Fibroblast of skin of scalp (primary cell): Measurements from ENCODE around the gene TMEM53.
A peak's percentile ranks its signal among the peaks of the same experiment; 100 is the strongest.

ENCODE experiments used
- DNase-seq: peaks from one replicate; pipeline ENCODE4 v3.0.0-alpha.2; 2013

Gene TMEM53

DNA sequence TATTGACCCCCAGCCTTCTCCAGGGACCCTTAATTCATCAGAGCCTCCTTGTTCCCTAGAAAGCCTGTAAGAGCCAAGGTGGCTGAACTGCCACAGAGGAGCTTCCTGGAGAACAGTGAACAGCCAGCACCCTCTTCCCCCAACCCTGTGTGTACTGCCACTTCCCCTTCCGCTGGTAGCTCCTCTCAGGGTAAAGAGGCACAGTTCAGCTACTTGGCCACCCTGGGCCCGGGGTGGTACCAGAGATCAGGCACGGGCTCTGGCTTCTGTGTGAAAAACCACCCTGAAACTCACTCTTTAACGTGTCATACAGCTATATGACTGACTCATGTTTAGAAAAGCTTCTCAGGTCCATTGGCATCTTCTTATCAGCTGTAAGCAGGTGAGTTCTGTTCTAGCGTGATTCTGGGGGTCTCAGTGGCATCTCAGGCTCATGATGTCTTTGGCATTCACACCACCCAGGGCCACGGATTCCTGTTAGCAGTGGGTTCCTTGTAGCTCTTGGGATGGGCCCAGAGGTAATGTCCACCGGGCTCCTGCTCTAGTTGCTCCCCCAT lies 22.6 kb upstream of the TMEM53 start:
- DNase-seq: no peak

DNA sequence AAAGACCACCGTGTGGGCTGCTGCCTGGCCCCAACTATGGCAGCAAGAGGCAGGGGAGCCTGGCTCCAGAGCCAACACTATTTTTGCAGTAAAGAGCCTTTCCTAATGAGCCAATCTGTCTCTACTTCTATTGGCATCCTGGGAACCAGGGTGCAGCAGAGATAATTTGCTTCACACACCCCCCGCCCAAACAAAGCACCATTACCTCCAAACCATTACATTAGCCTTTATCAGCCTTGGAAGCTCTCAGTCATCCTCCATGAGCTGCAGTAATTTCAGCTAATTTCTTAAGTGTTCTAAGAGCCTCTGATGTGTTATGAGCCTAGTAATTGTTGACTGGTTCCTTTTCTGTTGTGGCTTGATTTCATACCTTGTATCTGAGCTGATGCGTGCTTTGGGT lies 21.8 kb upstream of the TMEM53 start:
- DNase-seq: no peak

DNA sequence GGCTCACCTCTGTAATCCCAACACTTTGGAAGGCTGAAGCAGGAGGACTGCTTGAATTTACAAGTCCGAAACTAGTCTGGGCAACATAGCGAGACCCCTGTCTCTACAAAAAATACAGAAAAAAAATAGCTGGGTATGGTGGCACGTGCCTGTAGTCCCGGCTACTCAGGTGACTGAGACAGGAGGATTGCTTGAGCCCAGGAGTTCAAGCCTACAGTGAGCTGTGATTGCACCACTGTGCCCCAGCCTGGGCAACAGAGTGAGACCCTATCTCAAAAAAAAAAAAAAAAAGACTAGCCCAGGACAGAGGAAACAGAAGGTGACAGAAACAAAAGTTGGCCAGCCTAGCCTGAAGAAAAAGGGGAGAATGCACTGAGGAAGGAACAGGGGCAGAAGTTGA lies 21.4 kb upstream of the TMEM53 start:
- no peak for DNase-seq

DNA sequence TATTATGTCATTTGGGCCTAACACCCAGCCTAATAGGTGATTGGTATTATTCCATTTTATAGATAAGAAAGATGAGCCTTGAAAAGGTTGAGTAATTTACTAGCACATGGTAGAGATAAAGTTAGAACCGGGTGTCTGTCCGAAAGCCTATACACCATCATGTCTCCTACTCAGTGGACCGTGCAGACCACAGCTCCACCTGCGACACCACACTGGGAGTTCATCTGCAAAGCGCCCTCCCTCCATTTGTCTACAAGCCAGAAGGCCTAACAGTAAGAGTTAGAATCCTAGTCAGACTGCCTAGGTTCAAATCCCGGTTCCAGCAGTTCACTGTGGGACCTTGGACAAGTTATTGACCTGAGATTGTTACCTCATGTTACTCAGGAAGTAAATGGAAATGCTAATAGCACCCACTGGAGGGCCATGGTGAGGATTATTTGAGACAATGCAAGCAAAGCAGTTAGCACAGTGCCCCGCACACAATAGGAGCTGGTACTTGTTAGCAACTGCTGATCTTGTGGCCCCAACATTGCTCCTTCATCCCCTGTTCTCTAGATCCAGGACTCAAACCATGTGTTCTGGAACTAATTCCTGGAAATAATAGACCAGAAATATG lies 20.7 kb upstream of the TMEM53 start:
- no peak for DNase-seq

DNA sequence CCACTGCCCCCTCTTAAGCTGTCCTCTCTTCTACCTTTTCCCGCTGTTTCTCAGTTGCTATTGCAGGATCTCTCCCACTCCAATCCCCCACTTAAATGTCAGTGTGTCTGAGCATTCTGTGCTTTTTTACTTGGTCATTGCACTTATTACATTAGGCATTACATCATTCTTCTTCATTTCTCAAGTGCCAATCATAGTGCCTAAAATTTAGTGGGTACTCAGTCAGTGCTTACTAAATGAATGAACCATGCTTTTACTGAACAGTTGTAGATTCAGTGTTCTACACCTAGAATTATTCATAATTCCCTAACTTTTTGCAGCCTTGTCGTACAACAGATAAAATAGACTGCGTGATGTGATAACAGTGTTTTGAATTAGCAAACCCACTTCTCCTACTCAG lies 19.6 kb upstream of the TMEM53 start:
- DNase-seq: no peak

DNA sequence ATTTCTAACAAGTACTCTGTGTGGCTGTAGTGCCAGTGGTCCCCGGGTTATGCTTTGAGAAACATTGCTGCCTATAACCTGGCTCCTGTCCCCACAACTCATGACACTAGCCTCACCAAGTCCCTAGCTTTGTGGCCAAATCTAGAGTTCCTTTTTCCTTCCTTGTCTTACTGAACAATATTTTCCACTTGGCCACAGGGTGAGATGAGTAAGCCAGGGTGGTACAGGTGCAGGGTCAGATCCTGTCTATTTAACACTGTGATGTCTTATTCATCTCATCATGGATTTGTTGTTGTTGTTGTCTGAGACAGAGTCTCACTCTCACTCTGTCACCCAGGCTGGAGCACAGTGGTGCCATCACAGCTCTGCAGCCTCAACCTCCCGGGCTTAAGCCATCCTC lies 18.9 kb upstream of the TMEM53 start:
- no peak for DNase-seq

DNA sequence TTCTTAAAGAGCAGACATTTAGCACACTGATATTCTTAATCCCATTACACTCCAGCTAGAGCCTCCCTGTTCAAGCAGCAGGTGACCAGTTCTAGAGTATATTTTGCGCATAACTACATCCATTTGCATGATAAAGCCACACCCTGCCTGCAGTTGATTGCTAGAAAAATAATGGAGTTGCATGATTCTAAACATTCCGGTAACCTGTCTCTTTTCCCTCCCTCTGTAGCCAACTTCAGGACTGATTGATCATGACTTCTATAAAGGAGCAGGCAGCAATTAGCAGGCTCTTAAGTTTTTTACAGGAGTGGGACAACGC lies 15.1 kb upstream of the TMEM53 start:
- no peak for DNase-seq

DNA sequence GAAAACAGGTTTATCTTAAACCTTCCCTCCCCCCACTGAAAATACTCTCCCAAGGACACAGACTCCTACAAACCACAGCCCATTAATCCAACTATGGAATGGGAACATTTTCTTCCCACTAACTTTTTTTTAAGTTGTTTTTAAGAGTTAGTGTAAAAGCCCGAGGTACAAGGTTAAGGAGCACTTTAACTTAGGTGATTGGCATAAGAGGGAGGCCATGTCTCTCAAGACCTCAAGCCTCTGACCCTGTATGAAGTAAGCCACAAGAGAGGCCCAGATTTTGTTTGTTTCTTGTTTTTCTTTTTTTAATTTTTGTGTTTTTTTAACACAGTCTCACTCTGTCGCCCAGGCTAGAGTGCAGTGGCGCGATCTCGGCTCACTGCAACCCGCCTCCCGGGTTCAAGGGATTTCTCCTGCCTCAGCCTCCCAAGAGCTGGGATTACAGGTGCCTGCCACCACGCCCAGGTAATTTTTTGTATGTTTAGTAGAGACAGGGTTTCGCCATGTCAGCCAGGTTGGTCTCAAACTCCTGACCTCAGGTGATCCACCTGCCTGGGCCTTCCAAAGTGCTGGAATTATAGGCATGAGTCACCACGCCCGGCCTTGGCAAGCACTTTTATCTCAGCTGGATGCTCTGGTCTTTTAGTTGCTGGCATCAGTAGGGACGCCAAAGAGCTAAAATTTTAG lies 14.6 kb upstream of the TMEM53 start:
- no peak for DNase-seq

DNA sequence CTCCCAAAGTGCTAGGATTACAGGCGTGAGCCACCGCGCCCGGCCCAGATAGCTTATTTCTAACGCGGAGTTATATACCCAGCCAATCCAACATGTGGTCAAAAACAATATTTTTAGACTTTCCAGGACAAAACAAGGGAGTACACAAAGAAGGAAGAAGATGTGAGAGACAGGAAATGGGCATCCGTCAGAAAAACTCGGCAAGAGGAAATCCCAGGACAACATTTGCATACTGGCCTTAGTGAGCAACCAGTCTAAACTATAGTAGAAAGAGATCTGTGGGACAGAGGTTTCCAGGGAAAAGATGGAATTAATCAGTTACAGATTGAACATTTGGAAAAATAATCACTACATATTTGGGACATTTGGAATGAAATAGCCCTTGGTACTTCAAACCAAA lies 11.6 kb upstream of the TMEM53 start:
- no peak for DNase-seq

DNA sequence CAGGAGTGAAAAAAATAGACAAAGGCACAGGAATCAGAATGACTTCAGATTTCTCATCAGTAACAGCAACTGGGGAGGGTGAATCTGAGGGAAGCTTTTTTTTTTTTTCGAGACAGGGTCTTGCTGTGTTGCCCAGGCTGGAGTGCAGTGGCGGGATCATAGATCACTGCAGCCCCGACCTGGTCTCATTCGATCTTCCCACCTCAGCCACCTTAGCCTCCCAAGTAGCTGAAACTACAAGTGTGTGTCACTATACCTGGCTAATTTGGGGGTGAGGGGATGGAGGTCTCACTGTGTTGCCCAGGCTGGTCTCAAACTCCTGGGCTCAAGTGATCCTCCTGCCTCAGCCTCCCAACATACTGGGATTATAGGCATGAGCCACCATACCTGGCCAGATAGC lies 10.9 kb upstream of the TMEM53 start:
- no peak for DNase-seq

DNA sequence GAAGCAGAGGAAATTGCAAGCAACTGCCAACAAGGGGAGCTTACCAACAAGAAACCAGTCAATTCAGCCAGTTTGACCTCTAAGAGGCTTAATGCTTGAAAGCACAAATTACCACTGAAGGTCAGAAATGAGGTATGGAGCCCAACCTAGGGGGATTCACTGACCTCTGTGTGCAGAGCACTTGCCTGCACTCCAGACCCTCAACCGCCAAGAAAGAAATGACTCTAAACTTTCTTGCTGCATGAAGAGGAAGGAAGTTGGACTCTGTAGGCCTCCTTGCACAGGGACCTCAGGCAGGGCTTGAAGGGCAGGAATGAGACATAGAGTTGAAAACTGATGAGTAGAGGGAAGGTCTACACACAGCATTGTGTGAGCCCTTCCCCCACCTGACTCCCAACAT lies 10.2 kb upstream of the TMEM53 start:
- no peak for DNase-seq

DNA sequence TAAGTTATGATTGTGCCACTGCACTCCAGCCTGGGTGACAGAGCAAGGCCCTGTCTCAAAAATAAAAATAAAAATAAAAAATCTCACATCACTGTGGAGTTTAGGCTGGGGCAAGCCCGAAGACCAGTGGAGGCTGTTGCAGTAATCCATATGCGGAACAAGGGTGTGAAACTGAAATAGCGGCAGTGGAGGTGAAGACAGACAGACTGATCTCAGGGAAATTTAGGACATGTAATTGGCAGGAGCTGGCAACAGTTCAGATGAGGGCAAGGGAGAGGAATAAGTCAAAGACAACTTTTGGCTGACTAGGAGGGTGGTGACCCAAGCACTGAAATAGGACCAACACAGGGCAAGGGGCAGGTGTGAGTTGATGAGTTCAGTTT lies 8.6 kb upstream of the TMEM53 start:
- no peak for DNase-seq

DNA sequence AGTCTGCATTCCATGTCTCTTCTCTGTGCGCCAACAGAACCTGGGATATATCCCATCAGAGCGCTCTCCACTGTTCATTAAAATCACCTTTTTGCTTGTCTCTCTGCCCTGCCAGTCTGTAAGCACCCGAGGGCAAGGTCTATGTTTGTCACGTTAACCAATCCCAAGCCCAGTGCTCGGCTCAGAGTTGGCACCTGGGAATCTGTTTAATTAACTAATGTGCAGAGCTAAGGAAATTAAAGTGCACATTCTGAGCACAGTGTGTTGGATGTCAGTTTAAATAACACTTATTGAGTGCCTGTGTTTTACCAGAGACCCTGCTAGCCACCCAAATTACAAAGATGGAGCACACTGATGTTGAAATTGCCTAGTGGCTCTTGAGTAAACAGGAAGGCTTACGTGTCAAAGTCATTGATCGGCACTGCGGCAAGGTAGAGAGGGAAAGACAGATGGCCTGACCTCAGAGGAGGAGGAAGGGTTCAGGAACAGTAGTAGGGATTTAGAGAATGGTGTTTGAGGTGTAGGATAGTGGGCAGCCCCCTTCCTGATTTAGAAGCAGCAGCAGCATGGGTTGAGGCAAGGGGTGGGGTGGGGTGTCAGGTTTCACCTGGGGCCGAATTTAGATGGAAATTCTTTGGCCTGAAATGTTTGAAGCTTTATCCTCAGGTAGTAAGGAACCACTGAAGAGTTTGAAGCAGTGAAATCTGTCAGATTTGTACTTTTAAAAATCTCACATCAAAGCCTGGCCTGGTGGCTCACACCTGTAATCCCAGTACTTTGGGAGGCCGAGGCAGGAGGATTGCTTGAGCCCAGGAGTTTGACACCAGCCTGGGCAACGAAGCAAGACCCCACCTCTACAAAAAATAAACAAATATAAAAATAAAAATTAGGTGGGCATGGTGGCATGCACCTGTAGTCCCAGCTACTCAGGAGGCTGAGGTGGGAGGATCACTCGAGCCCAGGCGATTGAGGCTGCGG lies 7.9 kb upstream of the TMEM53 start:
- no peak for DNase-seq

DNA sequence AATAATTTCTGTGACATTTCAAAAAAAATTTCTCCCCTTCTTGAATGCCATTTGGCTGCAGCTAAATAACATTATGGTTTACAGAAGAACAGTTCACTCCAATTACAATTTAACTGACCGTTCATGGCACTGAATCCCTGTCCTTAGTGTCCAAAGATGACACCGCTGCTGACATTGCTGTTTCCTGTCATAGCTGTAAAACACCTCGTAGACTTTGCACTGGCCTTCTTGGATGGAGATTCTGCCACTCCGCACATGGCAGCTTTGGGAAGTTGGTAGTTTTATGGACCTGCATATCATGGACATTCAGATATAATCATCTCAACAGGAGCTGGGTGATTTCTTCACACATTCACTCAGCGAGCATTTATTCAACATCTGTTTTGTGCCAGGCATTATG lies 5.2 kb upstream of the TMEM53 start:
- no peak for DNase-seq

DNA sequence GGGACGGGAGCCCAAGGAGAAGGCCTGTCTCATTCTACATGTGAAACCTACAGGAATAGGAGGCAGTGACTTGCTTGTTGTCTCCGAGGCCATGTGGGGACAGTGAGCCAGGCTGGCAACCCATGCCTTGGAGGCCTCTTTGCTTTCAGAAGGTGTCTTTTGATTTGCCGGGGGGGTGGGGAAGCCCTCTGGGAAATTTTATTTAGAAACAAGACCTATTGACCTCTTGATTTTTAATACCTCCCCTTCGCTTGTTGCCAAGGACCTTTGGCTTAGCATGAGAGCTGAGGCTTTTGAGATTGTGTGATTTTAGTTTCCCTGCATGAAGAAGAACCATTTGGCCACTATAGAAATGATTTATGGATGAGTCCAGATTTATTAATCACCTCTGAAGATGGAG lies 4.3 kb upstream of the TMEM53 start:
- no peak for DNase-seq

DNA sequence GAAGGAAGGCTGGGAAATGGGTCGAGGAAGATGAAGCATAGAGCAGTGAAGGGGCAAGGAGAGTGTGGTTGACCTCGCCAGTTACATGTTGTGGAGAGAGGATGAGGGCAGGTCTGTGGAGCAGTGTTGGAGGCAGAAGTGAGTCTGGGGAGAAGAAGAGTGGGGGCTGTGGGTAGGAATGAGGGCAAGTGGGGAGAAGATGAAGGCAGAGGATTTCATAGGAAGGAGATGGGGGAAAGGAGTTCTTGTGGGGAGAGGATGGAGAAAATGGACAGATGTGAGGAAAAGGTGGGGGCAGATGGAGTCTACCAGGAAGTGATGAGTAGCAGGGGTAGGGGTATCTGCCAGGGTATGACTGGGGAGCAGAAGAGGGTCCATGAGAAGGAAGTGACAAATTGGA lies 3.8 kb upstream of the TMEM53 start:
- DNase-seq: no peak

DNA sequence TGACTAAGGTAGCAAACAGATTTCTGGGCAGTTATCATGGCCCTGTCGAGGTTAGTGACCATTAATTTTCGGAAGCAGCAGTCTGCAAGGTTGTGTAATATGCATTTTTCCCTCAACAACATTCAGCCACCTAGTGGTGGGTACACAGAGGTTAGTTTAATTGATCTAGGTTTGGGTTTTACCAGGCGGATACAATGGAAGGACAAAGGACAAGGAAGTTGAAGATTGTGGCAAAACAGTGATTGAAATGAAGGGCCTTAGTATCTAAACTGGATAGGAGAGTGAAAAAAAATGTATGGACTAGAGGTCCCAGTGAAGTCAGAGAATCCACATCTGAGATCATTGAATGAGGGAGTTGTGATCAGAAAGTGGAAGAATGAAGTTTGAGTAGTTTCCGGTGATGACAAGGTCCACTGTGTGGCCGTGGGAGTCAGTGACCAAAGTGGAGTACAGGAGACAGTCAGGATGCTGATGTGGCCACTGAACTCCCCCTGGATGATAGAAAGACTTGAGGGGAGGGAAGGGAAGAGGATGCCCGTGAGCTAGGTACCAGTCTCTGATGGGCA lies 3.0 kb upstream of the TMEM53 start:
- DNase-seq: peak; percentile 34

DNA sequence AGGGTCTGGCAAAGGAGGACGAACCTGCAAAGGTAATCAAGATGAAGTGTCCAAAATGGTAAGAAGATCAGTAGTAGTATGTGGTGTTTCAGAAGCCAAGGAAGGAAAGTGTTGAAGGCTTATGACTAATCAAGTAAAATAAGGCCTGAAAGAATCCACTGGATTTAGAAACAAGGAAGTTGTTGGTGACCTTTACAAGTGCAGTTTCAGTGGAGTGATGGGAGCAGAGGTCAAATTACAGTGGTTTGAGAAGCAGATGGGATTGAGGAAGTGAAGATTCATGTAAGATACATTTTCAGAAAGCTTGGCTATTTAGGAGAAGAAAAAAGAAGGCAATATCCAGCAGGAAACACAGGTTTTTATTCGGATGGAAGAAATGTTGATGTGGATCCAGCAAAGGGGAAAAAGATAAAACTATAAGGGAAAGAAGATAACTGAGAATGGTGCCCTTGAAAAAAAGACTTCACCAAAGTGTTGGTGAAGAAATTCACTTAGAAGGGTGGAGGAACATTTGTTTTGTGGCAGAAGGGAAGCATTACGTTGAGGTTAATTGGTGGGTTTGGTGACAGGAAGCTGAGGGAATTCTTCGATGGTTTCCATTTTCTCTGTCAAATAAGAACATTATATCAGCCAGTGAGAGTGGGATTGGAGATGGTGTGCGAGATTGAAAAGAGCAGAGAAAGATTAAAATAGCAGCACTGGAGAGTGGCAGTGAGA lies 2.4 kb upstream of the TMEM53 start:
- DNase-seq: no peak

DNA sequence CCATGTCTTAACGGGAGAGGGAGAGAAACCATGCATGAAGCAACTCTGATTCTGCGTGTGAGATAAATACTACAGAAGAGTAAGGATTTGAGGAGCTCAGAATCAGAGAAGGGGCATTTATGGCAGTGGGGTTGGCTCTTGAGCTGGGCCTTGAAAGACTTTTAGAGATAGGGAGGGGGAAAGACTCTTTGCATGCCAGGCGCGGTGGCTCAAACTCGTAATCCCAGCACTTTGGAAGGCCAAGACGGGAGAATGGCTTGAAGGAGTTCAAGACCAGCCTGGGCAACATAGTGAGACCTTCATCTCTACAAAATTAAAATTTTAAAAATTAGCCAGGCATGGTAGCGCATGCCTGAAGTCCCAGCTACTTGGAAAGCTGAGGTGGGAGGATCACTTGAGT lies 905 bp upstream of the TMEM53 start:
- no peak for DNase-seq

DNA sequence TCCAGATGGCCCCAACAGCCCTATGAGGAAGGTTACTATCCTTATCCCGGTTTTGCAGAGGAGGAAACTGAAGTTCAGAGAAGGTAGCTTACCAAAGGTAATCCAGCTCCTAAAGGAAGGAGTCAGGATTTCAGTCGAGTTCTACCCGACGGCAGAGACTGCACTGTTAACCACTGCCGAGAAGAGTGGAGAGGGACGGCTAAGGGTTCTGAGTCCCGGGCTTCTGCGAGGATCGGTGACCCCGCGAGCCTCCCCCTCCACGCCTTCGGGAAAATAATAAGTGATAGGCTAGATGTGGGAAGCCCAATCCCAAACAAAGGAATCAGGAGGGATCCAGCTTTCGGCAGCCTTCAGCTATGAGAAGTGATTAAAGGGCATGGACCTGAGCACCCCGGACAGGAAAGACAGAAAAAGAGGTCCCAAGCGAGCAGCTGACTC lies 587 bp downstream of the TMEM53 start:
- DNase-seq: no peak

DNA sequence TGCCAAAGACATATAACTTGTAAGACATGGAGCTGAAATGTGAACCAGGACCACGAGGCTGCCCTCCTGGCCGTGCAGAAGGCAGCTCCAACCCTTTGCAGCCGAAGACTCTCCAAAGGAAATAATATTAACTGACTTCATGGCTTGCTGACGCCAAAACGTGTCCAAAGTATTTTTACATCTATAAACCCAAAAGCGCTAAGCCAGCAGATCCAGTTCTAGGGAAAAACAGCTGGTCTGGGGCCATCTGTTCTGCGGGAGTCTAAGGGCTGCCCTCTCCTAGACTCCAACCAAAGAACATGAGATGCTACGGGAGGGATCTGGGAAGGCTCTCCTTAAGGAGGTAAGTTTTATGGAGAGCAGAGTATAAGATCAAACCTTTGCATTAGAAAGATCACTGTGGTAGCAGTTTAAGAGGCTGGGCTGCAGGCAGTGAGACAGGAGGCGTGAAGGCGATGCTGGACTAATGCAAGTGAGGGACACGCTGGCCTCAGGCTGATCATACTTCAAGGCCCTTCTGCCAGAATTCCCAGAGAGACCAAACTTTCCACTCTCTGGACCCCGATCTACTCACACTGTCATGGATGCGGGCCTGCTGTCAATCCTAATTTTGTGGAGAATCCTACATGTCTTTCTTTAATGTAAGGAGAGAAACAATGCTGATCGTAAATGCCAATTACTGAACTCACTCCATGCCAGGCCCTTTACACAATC lies 1.2 kb downstream of the TMEM53 start:
- DNase-seq: no peak
